ENCODE results near the gene MICOS13.

Gene MICOS13

GRCh38 chr19:5686647-5687359 lies 6.5 kb upstream of the MICOS13 start:
- DNase-seq: peak; percentile 81 to 93

GRCh38 chr19:5686326-5686646 lies 6.0 kb upstream of the MICOS13 start:
- DNase-seq: no peak

- DNase-seq: no peak
Observed at GRCh38 chr19:5684694-5685430, 4.5 kb upstream of the MICOS13 start.

- no peak for DNase-seq
Observed at GRCh38 chr19:5683177-5683886, 3.0 kb upstream of the MICOS13 start.

GRCh38 chr19:5682107-5682482 lies 1.8 kb upstream of the MICOS13 start:
- DNase-seq: no peak

- no peak for DNase-seq
Observed at GRCh38 chr19:5681391-5682106, 1.2 kb upstream of the MICOS13 start.

GRCh38 chr19:5680084-5680436 lies 256 bp downstream of the MICOS13 start:
- DNase-seq: peak in 1 of 2 experiments; percentile 25

- DNase-seq: no peak
Observed at GRCh38 chr19:5679289-5680083, 830 bp downstream of the MICOS13 start.

- no peak for DNase-seq
Observed at GRCh38 chr19:5678071-5678718, 2.1 kb downstream of the MICOS13 start.

GRCh38 chr19:5677580-5677979 lies 2.7 kb downstream of the MICOS13 start:
- no peak for DNase-seq

- DNase-seq: no peak
Observed at GRCh38 chr19:5677136-5677535, 3.2 kb downstream of the MICOS13 start.

- DNase-seq: no peak
Observed at GRCh38 chr19:5676772-5677105, 3.6 kb downstream of the MICOS13 start.

- DNase-seq: no peak
Observed at GRCh38 chr19:5676105-5676771, 4.1 kb downstream of the MICOS13 start.

GRCh38 chr19:5674714-5675113 lies 5.6 kb downstream of the MICOS13 start:
- no peak for DNase-seq

GRCh38 chr19:5673752-5674151 lies 6.6 kb downstream of the MICOS13 start:
- no peak for DNase-seq

GRCh38 chr19:5672708-5673459 lies 7.4 kb downstream of the MICOS13 start:
- DNase-seq: no peak

GRCh38 chr19:5671600-5671999 lies 8.7 kb downstream of the MICOS13 start:
- DNase-seq: no peak

GRCh38 chr19:5669212-5669611 lies 11.1 kb downstream of the MICOS13 start:
- no peak for DNase-seq

GRCh38 chr19:5667751-5668271 lies 12.5 kb downstream of the MICOS13 start:
- DNase-seq: no peak

GRCh38 chr19:5666921-5667610 lies 13.2 kb downstream of the MICOS13 start:
- no peak for DNase-seq
